GM19043 (cell line): ENCODE data around the gene WDPCP.

Experiments used
- ATAC-seq: cut with Tn5 transposase; IDR thresholded peaks from one replicate; pipeline ENCODE4 v1.9.1; 2021; ENCODE audit warnings: low read depth; ENCODE audit not compliant: unreplicated experiment

Gene WDPCP

DNA sequence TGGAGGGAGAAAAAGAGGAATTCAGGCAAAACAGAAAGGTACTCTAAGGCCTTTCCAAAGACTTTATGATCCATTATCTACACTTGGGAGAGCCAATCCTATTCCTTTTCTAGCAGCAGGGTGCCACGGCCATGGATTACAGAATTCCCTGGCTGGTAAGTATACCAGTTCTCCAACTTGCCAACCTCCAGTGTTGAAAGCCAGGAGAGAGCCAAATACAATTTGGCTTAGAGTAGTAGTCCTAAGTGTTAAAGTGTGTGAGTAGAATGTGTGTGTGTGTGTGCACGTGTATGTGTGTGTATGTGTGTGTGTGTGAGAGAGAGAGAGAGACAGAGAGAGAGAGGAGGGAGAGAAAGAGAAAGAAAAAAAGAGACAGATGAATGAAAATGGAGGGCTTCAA is 43.3 kb downstream of the WDPCP start:
- no peak for ATAC-seq

DNA sequence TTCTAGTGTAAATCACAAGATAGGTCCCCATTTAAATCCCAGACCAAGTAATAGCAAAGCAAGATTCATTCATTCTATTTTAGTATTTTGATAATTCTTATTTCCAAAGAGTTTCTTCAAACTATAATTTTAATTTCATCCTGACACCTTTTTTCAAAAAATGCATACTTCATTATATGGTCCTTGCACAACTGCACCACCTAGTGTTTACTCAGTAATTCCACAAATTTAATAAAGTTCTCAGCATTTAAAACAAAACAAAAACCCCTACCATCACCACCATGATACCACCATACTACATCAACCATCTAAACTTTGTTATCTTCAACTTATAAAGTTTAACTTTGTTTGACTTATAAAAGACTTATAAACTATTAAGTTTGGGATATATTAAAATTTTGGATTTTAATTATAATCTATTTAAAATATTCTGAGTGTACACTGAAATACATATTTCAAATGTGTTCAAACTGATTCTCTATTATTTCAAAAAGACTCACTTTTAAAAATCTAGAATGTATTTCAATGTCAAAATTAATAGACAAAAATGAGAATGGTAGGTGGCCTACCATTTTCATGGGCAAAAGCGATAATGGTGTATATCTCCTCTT is 44.2 kb downstream of the WDPCP start:
- no peak for ATAC-seq

DNA sequence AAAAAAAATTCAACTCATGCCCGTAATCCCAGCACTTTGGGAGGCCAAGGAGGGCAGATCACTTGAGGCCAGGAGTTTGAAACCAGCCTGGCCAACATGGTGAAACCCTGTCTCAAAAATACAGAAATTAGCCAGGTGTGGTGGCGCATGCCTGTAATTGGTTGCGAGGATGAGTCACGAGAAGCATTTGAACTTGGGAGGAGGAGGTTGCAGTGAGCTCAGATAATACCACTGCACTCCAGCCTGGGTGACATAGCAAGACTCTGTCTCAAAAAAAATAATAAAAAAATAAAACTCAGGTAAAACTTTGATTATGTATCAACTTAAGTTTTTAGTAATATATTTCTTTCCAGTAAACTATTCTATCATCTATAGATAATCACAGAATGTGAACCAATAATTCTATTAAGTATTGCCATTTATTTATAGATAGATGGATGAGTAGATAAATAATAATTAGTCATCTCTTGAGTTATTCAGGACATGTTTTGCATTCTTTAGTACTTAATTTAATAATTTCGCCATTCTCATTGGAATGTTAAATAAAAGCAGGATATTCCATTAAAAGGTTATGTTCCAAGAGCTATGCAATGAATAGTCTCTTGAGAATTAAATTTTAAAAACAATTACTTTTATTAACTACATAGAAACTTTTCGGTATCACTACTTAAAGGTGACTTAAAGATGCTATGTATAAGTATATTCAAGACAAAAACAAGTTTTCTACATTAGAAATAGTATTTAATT is 48.7 kb downstream of the WDPCP start:
- ATAC-seq: no peak

DNA sequence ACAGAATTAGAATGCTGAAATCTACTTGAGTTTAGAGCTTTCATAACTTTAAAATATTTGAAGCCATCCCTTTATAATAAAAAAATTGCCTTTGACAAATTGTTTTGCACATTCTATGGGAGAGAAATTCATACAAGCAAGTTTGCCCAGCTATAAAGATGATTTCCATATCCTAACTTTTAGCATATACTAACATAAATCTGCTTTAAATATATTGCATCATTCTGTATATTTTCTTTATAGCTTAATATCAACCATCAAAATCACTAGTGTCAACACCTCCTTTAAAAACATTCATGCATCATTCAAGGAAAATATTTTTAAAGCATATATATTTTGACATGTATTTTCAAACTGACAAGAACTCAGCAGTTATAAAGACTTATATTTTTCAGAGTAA is 49.9 kb downstream of the WDPCP start:
- ATAC-seq: no peak

DNA sequence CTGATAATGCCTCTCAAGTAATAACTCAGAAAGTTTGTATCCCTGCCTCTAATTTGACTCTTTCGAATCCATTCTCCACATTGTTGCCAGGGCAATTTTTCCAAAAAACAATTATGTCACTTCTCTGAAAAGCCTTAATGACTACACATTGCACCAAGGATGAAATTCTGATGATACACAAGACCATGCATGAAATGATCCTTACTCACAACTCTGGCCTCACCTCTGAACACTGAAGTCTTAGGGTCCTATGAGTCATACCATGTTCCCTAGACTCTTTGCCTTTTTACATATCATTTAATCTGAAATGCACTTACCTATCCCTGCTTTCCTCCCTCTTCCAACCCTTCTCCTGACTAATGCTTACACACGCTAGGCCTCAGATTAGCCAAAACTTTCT is 51.0 kb downstream of the WDPCP start:
- no peak for ATAC-seq

DNA sequence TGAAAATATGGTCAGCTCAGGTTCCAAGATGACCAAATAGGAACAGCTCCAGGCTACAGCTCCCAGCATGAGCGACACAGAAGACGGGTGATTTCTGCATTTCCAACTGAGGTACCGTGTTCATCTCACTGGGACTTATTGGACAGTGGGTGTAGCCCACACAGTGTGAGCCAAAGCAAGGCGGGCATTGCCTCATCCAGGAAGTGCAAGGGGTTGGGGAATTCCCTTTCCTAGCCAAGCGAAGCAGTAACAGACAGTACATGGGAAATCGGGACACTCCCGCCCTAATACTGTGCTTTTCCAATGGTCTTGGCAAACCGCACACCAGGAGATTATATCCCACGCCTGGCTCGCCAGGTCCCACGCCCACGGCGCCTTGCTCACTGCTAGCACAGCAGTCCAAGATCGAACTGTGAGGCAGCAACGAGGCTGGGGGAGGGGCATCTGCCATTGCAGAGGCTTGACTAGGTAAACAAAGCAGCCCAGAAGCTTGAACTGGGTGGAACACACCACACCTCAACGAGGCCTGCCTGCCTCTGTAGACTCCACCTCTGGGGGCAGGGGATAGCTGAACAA is 57.5 kb downstream of the WDPCP start:
- ATAC-seq: no peak

DNA sequence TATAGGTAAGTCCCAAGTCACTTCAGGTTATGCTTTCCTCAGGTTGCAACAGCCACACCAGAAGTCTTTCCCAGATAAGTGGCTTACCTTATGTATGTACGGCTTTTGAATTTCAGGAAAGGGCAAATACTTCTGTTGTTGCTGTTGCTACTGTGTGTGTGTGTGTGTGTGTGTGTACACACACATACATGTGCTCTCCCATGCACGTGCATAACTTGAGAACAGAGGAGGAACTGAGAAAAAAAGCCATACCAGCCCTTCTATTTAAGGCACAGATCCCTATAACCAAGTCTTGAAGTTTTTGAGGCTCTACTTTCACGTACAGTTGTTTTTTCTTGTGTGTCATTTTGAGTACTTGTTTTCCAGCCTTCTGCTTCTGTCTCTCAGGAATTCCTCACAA is 62.4 kb downstream of the WDPCP start:
- no peak for ATAC-seq

DNA sequence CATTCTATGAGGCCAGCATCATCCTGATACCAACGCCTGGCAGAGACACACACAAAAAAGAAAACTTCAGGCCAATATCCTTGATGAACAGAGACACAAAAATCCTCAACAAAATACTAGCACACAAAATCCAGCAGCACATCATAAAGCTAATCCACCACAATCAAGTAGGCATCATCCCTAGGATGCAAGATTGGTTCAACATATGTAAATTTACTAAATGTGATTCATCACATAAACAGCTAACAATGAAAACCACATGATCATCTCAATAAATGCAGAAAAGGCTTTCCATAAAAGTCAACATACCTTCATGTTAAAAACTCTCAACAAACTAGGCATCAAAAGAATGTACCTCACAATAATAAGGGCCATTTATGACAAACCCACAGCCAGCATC is 65.3 kb downstream of the WDPCP start:
- ATAC-seq: no peak

DNA sequence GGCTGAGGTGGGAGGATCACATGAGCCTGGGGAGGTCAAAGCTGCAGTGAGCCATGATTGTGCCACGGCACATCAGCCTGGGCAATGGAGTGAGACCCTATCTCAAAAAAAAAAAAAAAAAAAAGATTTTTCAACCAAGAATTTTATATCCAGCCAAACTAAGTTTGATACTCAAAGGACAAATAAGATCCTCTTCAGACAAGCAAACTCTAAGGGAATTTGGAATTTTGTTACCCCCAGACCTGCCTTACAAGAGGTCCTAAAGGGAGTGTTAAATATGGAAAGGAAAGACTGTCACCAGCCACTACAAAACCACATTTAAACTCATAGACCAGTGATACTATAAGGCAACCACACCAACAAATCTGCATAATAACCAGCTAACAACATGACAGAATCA is 67.5 kb downstream of the WDPCP start:
- no peak for ATAC-seq

DNA sequence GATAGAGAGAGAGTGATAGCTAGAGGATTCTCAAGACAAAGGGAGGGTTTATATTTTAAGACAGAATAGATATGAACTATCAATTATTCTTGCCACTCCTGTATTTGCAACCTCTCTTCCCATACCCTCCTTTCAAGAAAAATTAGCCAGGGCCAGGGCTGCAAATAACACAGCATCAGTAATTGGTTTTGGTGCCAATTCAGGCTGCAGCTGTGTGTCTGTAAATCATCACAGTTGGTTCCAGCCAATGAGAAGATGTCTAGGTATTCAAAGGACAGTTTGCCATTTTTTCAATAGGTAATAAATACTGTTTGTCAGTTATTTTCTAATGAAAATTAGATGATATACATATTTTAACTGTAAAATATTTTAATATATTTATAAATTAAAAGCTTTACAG is 73.5 kb downstream of the WDPCP start:
- ATAC-seq: no peak

DNA sequence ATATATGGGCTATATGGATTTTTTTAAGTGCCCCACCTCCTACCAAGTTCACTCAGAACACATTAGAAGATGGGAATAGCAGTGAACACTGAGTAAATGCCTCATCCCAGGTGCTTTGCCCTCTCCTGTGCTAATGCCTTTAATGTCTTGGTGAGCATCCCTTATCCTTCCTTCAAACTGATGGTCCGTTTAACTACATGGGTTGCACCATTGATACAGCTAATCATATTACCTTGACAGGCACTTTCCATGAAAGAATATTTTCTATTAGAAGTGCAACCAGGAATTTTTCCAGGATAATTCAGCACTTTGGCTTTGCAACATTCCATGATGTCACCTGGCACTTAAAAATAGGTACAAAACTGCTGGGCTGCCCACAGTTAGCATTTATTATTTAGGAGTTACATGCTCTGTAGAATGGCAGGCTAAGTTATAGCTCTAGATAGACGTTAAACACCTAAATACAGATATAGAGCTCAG is 74.0 kb downstream of the WDPCP start:
- ATAC-seq: no peak

DNA sequence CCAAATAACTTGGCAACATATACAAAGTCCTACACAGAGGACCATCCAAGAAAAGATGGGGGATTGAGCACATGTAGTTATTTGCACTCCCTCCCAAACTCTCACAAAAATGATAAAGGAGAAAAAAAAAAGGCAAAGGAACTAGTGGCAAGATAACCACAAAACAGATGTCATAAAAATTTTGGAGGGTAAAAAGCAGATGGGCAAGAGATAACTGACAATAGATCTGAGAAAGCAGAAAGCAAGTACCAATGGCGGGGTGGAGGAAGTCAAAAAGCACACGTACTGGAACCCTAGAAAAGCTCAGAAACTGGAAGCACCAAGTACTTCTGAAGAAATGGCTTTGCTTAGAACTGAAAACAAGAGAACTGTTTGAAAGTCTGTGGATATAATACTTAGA is 82.0 kb downstream of the WDPCP start:
- ATAC-seq: no peak

DNA sequence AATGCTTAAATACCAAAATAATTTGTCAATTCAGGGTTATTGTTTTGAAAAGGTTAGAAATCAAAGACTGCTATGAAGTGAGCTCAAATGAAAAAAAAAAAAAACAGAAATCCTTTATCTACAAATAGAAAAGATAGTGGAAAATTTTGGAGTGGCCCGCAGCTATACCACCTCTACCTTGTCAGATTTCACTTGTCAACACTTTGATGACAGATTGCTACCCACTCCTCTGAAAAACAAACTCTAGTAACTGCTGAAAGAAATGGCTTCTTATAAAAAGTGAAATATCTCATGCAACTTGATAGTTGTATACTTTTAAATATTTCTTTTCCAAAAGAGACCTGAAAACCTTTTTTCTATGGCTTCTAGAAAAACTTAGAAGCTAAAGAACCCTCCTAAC is 84.5 kb downstream of the WDPCP start:
- no peak for ATAC-seq

DNA sequence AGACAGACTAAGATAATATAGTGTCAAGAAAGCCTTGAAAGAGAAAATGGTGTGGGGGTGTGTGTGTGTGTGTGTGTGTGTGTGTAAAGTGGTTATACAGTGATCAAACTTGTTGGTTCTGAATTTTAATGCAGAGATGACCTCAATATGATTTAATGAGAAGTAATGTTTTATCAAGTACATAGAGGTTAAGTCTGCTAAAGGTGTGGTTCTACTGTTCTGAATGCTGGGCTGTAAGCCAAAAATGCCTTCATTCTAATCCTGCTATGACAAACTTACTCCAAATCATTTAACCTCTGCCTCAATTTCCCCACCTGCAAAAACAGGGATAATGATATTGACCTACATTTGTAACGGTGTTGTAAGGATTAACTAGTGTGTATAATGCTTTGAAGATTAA is 87.9 kb downstream of the WDPCP start:
- no peak for ATAC-seq

DNA sequence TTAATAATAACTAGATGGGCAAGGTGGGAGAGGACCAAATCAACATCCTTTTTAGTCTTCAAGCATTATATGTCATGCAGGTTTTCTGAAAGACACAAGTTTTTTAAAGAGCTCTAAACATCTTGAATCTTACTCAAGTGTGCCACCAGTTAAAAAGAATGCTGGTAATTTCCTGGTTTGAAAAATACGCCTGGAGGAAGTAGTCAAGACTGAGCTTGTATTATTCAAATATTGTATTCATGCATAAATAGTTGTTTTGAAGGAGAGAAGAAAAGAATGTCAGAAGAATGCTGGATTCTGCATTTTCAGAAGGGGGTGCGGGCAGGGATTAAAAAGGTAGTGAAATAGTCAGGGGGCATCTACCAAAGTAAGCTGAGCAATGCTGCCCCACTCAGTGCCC is 90.7 kb downstream of the WDPCP start:
- ATAC-seq: no peak

DNA sequence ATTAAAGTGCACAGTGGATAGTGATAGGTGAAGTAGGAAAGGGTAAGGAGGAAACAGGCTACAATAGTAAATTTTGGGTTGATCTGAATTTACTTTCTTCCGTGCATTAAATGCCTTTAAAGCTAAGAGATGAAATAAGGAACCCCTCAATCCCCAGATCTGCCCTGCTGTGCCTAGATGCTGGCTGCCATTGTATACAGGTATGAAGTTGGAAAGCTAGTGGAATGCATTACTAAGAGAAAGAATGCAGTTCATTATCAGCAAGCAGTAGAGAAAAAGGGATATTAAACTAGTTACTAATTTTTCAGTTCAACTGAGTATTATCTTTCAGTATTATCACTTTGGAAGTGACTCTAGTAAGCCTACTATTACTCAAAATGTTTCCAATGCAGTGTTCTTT is 93.3 kb downstream of the WDPCP start:
- no peak for ATAC-seq

DNA sequence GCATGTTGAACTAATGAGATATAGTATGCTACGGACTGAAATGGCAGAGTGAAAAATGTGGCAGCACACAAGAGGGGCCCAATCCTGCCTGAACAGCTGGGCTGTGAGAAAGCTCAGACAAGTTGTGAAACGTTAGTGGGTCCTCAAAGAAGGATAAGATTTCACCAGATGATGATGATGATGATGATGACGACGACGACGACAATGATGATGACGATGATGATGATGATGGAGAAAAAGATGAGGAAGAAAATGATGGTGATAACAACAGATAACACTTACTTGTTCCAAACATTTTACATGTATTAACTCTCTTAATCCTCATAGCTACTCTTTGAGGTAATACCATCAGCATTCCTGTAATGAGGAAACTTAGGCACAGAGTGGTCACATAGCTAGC is 94.2 kb downstream of the WDPCP start:
- ATAC-seq: no peak

DNA sequence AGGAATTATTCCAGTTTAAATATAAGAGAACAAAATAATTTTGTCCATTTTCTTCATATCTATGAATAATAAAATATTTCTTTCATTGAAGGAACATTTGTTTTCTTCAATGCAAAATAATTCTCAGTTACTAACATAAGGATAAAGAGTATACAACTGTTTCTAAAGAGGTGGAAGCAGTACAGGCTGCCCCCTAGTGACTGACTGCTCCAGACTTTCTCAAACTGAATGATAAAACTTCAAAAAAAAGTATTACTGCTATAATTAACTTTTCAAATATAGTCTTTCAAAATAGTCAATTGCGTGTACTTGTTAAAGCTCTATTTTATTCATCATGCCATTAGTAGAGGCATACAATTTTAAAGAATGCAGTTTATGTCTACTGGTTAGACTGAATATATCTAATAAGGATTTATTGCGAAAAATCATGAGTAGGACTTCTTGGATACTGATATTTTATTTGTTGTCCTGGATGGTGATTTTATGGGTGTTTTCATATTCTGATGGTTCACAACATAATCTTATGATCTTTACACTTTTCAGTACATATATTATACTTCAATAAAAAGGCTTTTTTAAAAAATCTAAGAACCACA is 100.1 kb downstream of the WDPCP start:
- no peak for ATAC-seq

DNA sequence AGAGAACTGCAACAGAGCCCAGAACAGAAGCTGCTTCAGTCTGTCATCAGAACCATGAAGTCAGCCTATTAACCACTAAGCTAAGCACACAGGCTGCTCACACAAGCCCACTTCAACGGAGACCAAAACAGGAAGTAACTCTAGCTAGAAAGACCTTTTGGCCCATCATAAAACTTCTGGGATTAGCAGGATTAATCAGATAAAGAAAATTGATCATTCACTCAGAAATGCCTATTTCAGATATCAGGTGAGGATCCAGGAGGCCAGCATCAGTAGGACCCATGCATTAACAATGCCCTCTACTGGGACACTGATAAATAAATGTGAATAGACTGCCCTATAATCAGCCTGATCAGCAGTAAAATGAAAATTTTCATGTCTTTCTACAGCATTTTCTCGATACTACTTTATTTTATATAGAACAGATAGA is 101.4 kb downstream of the WDPCP start:
- ATAC-seq: no peak

DNA sequence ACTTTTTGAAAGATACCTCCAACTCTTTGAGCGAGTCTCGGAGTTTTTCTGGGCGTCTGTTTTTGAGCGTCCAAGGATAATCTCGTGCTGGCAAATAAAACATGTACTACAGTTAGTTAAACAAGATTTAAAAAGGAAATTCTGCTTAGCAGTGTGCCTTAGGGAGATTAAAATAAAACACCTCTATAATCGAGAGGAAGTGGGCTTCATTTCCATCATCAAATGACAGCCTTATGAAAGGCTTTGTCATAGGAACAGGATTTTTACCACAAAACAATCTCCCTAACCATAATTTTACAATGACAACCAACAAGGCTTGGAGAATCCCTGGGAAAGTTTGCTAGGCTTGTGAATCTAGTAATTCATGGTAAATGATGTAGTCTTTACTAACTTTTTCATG is 103.4 kb downstream of the WDPCP start:
- no peak for ATAC-seq

DNA sequence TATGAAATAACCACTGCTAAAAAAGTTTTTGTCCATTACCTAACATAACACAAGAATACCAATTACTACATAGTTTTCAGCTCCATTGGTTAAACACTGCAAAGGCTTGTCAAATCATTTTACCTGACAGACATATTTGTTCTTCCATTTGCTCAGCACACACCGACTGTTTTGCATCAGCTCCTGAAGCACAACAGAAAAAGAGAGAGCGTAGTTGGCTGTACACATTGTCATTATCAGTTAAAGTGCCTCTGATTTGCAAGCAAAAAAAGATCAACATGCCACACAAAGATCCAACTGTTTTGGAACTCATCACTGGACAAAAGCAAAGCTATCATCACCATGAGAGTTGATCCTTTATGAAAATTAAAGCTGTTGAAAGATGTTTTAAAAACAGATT is 103.8 kb downstream of the WDPCP start:
- no peak for ATAC-seq

DNA sequence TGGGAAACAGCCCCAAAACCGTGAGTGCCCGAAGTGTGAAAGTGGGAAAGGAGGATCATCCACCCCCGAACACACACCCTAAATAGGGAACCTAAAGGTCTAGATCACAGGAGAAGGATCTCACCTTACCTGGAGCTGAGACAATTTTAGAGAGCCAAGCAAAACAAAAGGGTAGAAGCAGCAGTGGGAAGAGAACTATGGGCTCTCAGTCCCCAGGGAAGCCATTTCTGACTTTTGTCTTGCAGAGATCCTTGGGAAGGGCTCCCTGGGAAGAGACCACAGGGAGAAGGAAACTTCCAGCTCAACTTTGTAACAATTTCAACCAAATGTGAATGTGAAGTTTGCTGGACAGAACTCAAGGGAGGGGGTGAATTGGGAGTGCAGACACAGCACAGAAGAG is 110.6 kb downstream of the WDPCP start:
- ATAC-seq: no peak
